ENCODE data around the gene MAP4.

MAP4 gene

GRCh38 chr3:47961815-47962606 lies 54.2 kb downstream of the MAP4 start:
- DNase-seq (ENCODE audit: low read depth, low spot score), result no peak

- DNase-seq (ENCODE audit: low read depth, low spot score), result no peak
Measured at GRCh38 chr3:47961036-47961435, 55.2 kb downstream of the MAP4 start.

GRCh38 chr3:47956521-47956920 lies 59.7 kb downstream of the MAP4 start:
- no peak for DNase-seq (ENCODE audit: low read depth, low spot score)

- DNase-seq (ENCODE audit: low read depth, low spot score), result no peak
Measured at GRCh38 chr3:47954567-47954966, 61.6 kb downstream of the MAP4 start.

GRCh38 chr3:47950453-47951169 lies 65.6 kb downstream of the MAP4 start:
- no peak for DNase-seq (ENCODE audit: low read depth, low spot score)

- DNase-seq (ENCODE audit: low read depth, low spot score), result no peak
Measured at GRCh38 chr3:47949979-47950378, 66.2 kb downstream of the MAP4 start.

- no peak for DNase-seq (ENCODE audit: low read depth, low spot score)
Measured at GRCh38 chr3:47940232-47940631, 76.0 kb downstream of the MAP4 start.

- DNase-seq (ENCODE audit: low read depth, low spot score), result no peak
Measured at GRCh38 chr3:47932421-47932820, 83.8 kb downstream of the MAP4 start.

GRCh38 chr3:47930979-47931378 lies 85.2 kb downstream of the MAP4 start:
- DNase-seq (ENCODE audit: low read depth, low spot score), result no peak

- DNase-seq (ENCODE audit: low read depth, low spot score), result no peak
Measured at GRCh38 chr3:47916696-47917095, 99.5 kb downstream of the MAP4 start.

- DNase-seq (ENCODE audit: low read depth, low spot score), result no peak
Measured at GRCh38 chr3:47916201-47916600, 100.0 kb downstream of the MAP4 start.

- no peak for DNase-seq (ENCODE audit: low read depth, low spot score)
Measured at GRCh38 chr3:47912006-47912504, 104.2 kb downstream of the MAP4 start.

- peak; percentile 67 for DNase-seq (ENCODE audit: low read depth, low spot score)
Measured at GRCh38 chr3:47910777-47911440, 105.3 kb downstream of the MAP4 start.

- no peak for DNase-seq (ENCODE audit: low read depth, low spot score)
Measured at GRCh38 chr3:47910233-47910632, 106.0 kb downstream of the MAP4 start.

- no peak for DNase-seq (ENCODE audit: low read depth, low spot score)
Measured at GRCh38 chr3:47909607-47910006, 106.6 kb downstream of the MAP4 start.

GRCh38 chr3:47908744-47909143 lies 107.5 kb downstream of the MAP4 start:
- no peak for DNase-seq (ENCODE audit: low read depth, low spot score)

GRCh38 chr3:47907784-47908183 lies 108.4 kb downstream of the MAP4 start:
- no peak for DNase-seq (ENCODE audit: low read depth, low spot score)

- DNase-seq (ENCODE audit: low read depth, low spot score), result no peak
Measured at GRCh38 chr3:47902746-47903145, 113.5 kb downstream of the MAP4 start.

- peak; percentile 22 for DNase-seq (ENCODE audit: low read depth, low spot score)
Measured at GRCh38 chr3:47901280-47901833, 114.9 kb downstream of the MAP4 start.

- no peak for DNase-seq (ENCODE audit: low read depth, low spot score)
Measured at GRCh38 chr3:47899495-47900108, 116.6 kb downstream of the MAP4 start.

- DNase-seq (ENCODE audit: low read depth, low spot score), result no peak
Measured at GRCh38 chr3:47897954-47898353, 118.3 kb downstream of the MAP4 start.

- DNase-seq (ENCODE audit: low read depth, low spot score), result no peak
Measured at GRCh38 chr3:47896736-47897135, 119.5 kb downstream of the MAP4 start.
